IMR-90 (cell line): ENCODE results near the gene SIM1. TPM values are rescaled to one million over a fixed set of nuclear protein-coding genes. Genes with fewer than 3 reads are reported as not detected.

Experiments
- ATAC-seq: fragments of 200-7000 bp; cut with Tn5 transposase; 2 replicates; pipeline ENCODE4 v1.9.1; 2020; ENCODE audit warnings: low read depth, mild to moderate bottlenecking, moderate library complexity
- BruUV-seq: library from RNA; stranded (reverse); fragments of 400-500 nt; replicated peaks from 2 replicates; lab custom pipeline; 2021; lab: Mats Ljungman, UMichigan
- CTCF ChIA-PET: fragments of 300-600 bp; formaldehyde crosslinking; extraction: SDS; loops from one replicate; lab custom pipeline; 2021; ENCODE audit warnings: antibody characterized with exemption; lab: Yijun Ruan, JAX
- POLR2A ChIA-PET: fragments of 300-600 bp; sonication (Branson Sonifier 250); formaldehyde crosslinking; loops from one replicate; lab custom pipeline; 2022; ENCODE audit warnings: antibody characterized with exemption; ENCODE audit not compliant: unreplicated experiment; lab: Charles Lee
- DNase-seq: peaks from one replicate; pipeline ENCODE4 v3.0.0; 2013
- H2AFZ ChIP-seq: replicated peaks from 2 replicates; pipeline ENCODE3; 2013; ENCODE audit warnings: low read length, mild to moderate bottlenecking; ENCODE audit not compliant: poor library complexity
- H2AK5ac ChIP-seq: 2 replicates; pipeline ENCODE4 v1.6.1; 2013; ENCODE audit warnings: low read depth, low read length, inconsistent platforms
- H2AK9ac ChIP-seq: replicated peaks from 2 replicates; pipeline ENCODE3; 2013; ENCODE audit warnings: mild to moderate bottlenecking, low read depth, low read length, moderate library complexity; ENCODE audit not compliant: poor library complexity
- H2BK120ac ChIP-seq: 2 replicates; pipeline ENCODE4 v1.6.1; 2013; ENCODE audit warnings: low read depth, low read length, inconsistent platforms
- H2BK15ac ChIP-seq: 3 replicates; pipeline ENCODE4 v1.6.1; 2013; ENCODE audit warnings: low read depth, low read length, inconsistent platforms
- H2BK20ac ChIP-seq: 2 replicates; pipeline ENCODE4 v1.6.1; 2013; ENCODE audit warnings: low read depth, mild to moderate bottlenecking, inconsistent platforms, low read length, moderate library complexity
- H2BK5ac ChIP-seq: 2 replicates; pipeline ENCODE4 v1.6.1; 2013; ENCODE audit warnings: mild to moderate bottlenecking, low read depth, low read length, inconsistent platforms; ENCODE audit not compliant: poor library complexity, severe bottlenecking
- H3K14ac ChIP-seq: replicated peaks from 2 replicates; pipeline ENCODE4 v1.6.1; 2013; ENCODE audit warnings: low read depth, low read length, inconsistent platforms
- H3K18ac ChIP-seq: 2 replicates; pipeline ENCODE4 v1.6.1; 2013; ENCODE audit warnings: low read depth, low read length, control low read depth
- H3K23ac ChIP-seq: 2 replicates; pipeline ENCODE4 v1.6.1; 2013; ENCODE audit warnings: low read depth, low read length, inconsistent platforms
- H3K27ac ChIP-seq: 2 replicates; pipeline ENCODE4 v1.5.1; 2013; ENCODE audit warnings: mild to moderate bottlenecking, control low read depth, low read length; ENCODE audit not compliant: insufficient read depth
- H3K27me3 ChIP-seq: 2 replicates; pipeline ENCODE4 v1.6.1; 2013; ENCODE audit warnings: low read length; ENCODE audit not compliant: control insufficient read depth, insufficient read depth
- H3K36me3 ChIP-seq: 2 replicates; pipeline ENCODE4 v1.6.1; 2013; ENCODE audit warnings: low read length, mixed read lengths; ENCODE audit not compliant: control insufficient read depth, insufficient read depth
- H3K4ac ChIP-seq: 2 replicates; pipeline ENCODE4 v1.6.1; 2013; ENCODE audit warnings: low read depth, low read length, inconsistent platforms
- H3K4me1 ChIP-seq: 2 replicates; pipeline ENCODE4 v1.6.1; 2013; ENCODE audit warnings: low read length, mixed read lengths; ENCODE audit not compliant: control insufficient read depth, insufficient read depth
- H3K4me2 ChIP-seq: 2 replicates; pipeline ENCODE4 v1.6.1; 2013; ENCODE audit warnings: low read depth, mild to moderate bottlenecking, control low read depth, low read length, moderate library complexity
- H3K4me3 ChIP-seq: 2 replicates; pipeline ENCODE4 v1.5.1; 2013; ENCODE audit warnings: low read depth, mild to moderate bottlenecking, control low read depth, low read length, moderate library complexity; ENCODE audit not compliant: insufficient read depth
- H3K56ac ChIP-seq: 2 replicates; pipeline ENCODE4 v1.6.1; 2013; ENCODE audit warnings: low read length, inconsistent platforms; ENCODE audit not compliant: insufficient read depth; ENCODE audit errors: extremely low read depth
- H3K79me1 ChIP-seq, 2 experiments: 2 replicates each; pipeline ENCODE4 v1.6.1; 2013; ENCODE audit warnings: low read length in 2 of 2, inconsistent platforms in 1 of 2, low read depth in 1 of 2
- H3K9ac ChIP-seq: 2 replicates; pipeline ENCODE4 v1.6.1; 2013; ENCODE audit warnings: low read depth, low read length, control low read depth
- H3K9me1 ChIP-seq: 2 replicates; pipeline ENCODE4 v1.6.1; 2013; ENCODE audit warnings: low read length, inconsistent platforms; ENCODE audit not compliant: insufficient read depth
- H3K9me3 ChIP-seq: 2 replicates; pipeline ENCODE4 v1.6.1; 2013; ENCODE audit warnings: low read length; ENCODE audit not compliant: control insufficient read depth, insufficient read depth
- H4K20me1 ChIP-seq: 2 replicates; pipeline ENCODE4 v1.6.1; 2013; ENCODE audit warnings: low read length, inconsistent platforms; ENCODE audit not compliant: insufficient read depth
- H4K5ac ChIP-seq: 2 replicates; pipeline ENCODE4 v1.6.1; 2013; ENCODE audit warnings: mild to moderate bottlenecking, low read depth, low read length, control low read depth
- H4K8ac ChIP-seq, 2 experiments: 2 replicates each; pipeline ENCODE4 v1.6.1; 2013; ENCODE audit warnings: low read depth in 2 of 2, low read length in 2 of 2, control low read depth in 1 of 2, inconsistent platforms in 1 of 2
- H4K91ac ChIP-seq: 2 replicates; pipeline ENCODE4 v1.6.1; 2013; ENCODE audit warnings: low read depth, low read length, inconsistent platforms; ENCODE audit not compliant: insufficient read depth
- BHLHE40 ChIP-seq: fragments of 150-350 bp; IDR thresholded peaks from 2 replicates; pipeline ENCODE4 v1.6.1; 2016; ENCODE audit warnings: mild to moderate bottlenecking, low read depth, low read length
- CEBPB ChIP-seq: IDR thresholded peaks from 2 replicates; pipeline ENCODE4 v1.6.1; 2012; ENCODE audit warnings: low read depth, low read length, improper control_type of control experiment
- CHD1 ChIP-seq: IDR thresholded peaks from 2 replicates; pipeline ENCODE4 v1.6.1; 2012; ENCODE audit warnings: low read depth, low read length, improper control_type of control experiment
- FOS ChIP-seq: fragments of 150-350 bp; IDR thresholded peaks from 2 replicates; pipeline ENCODE4 v1.6.1; 2016; ENCODE audit warnings: low read depth, low read length
- MAFK ChIP-seq: IDR thresholded peaks from 2 replicates; pipeline ENCODE4 v1.6.1; 2012; ENCODE audit warnings: low read depth, low read length, improper control_type of control experiment
- MAZ ChIP-seq: IDR thresholded peaks from 2 replicates; pipeline ENCODE4 v1.6.1; 2012; ENCODE audit warnings: low read depth, mild to moderate bottlenecking, low read length, improper control_type of control experiment, moderate library complexity, borderline replicate concordance
- MXI1 ChIP-seq: IDR thresholded peaks from 2 replicates; pipeline ENCODE4 v1.6.1; 2012; ENCODE audit warnings: low read depth, mild to moderate bottlenecking, low read length, moderate library complexity, borderline replicate concordance
- NFE2L2 ChIP-seq: fragments of 150-350 bp; IDR thresholded peaks from 2 replicates; pipeline ENCODE4 v1.6.1; 2016; ENCODE audit warnings: low read depth, mild to moderate bottlenecking, low read length
- POLR2A ChIP-seq: IDR thresholded peaks from 2 replicates; pipeline ENCODE4 v1.6.1; 2012; ENCODE audit warnings: mild to moderate bottlenecking, low read depth, low read length
- RAD21 ChIP-seq: IDR thresholded peaks from 2 replicates; pipeline ENCODE4 v1.6.1; 2012; ENCODE audit warnings: low read length, improper control_type of control experiment
- RFX5 ChIP-seq: IDR thresholded peaks from 2 replicates; pipeline ENCODE4 v1.8.0; 2012; ENCODE audit warnings: low read depth, mild to moderate bottlenecking, low read length, moderate library complexity
- SMC3 ChIP-seq: fragments of 150-350 bp; IDR thresholded peaks from 2 replicates; pipeline ENCODE4 v1.6.1; 2016; ENCODE audit warnings: low read depth, mild to moderate bottlenecking, antibody characterized with exemption, low read length, moderate library complexity
- WGBS, 2 experiments: methylation state at CpG; one replicate each; pipeline versions ENCODE4 v1.1.5 to v1.1.7; 2013; ENCODE audit warnings: missing lambda C conversion rate in 2 of 2; ENCODE audit not compliant: insufficient read length in 1 of 2; ENCODE audit errors: extremely low coverage in 2 of 2; 5-methylcytosine and 5-hydroxymethylcytosine counted together
- dilution Hi-C: fragments of 300-500 bp; cut with HindIII; formaldehyde crosslinking; loops from one replicate; pipeline ENCODE4 v1.14.3; 2018; ENCODE audit warnings: low sequenced_read_pairs; ENCODE audit not compliant: unreplicated experiment
- in situ Hi-C: fragments of 300-500 bp; cut with MboI; formaldehyde crosslinking; loops from 3 replicates; pipeline ENCODE4 v1.14.3; 2019; ENCODE audit warnings: low sequenced_read_pairs, inconsistent platforms, mixed read lengths
- intact Hi-C: fragments of 100-400 bp; cut with micrococcal nuclease; formaldehyde crosslinking; loops from 2 replicates; pipeline ENCODE4 v1.10.0; 2022
- polyA plus RNA-seq, 3 experiments: library from polyadenylated mRNA; depleted of rRNA; stranded (reverse); fragments of >200 nt; gene quantifications; 2 replicates each; pipeline ENCODE4 v1.2.3, GENCODE V29; 2012; ENCODE audit warnings: low replicate concordance in 1 of 3
- total RNA-seq: library from RNA; depleted of rRNA; stranded (reverse); fragments of >200 nt; gene quantifications from 2 replicates; pipeline ENCODE4 v1.2.3, GENCODE V29; 2012
- TF ChIP-seq, protein P1 (sequence below): fragments of 150-350 bp; IDR thresholded peaks from 2 replicates; pipeline ENCODE4 v1.6.1; 2016; ENCODE audit warnings: low read depth, mild to moderate bottlenecking, low read length, moderate library complexity, borderline replicate concordance
- TF ChIP-seq, protein P2 (sequence below): fragments of 150-350 bp; IDR thresholded peaks from 2 replicates; pipeline ENCODE4 v1.6.1; 2017; ENCODE audit warnings: mild to moderate bottlenecking, antibody characterized with exemption, low read length, low read depth
- TF ChIP-seq, protein P3 (sequence below): conservative IDR thresholded peaks from 2 replicates; pipeline ENCODE4 v1.5.1; 2012; ENCODE audit warnings: mild to moderate bottlenecking, low read depth, low read length, improper control_type of control experiment

Gene SIM1
- total and polyA plus RNA-seq, 2 of the 4 experiments (the other 2 are of a cell fraction): not detected

DNA sequence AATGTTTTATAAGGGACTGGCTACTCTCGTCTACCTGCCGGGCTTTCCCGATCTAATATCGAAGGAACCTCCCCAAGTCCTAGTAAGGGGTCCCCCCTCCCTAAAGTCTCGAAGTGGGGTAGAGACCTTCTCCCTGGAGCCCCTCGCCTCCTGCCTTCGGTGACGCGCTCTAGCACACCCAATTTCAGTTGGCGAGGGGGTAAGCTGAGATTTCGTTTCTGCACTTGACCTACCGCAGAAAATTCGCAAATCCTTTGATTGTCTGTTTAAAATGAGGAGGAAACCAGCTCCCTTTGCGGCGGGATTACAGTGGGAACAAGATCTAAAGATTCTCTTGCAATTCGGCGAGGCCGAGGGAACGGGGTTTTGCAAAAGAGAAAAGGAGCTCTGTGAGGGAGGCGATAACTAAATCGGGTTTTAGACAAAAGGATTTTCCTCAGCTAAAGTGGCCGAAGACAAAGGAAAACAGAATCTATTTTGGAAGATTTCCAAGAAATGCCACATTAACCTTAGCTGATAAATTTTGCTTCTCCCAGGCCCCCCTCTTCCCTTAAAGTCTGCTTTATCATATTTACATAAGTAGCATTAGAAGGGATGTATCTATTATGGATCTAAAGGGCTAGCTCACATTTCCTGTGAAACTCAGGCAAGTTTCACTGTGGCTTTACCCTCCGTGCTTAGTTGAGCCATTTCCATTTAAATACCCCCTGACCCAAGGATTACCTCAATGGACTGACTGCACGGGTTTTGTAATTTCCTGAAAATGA, 8.4 kb downstream of the SIM1 start:
- no peak overlapping the region for H4K91ac ChIP-seq
- peaks cover 43% of the 10 kb centered on the region for H3K9me3 ChIP-seq
- H3K4me3 ChIP-seq: no peak overlapping the region
- H3K23ac ChIP-seq: no peak overlapping the region; the same call in 1 of the 2 replicates
- H3K27me3 ChIP-seq: peaks cover 95% of the 10 kb centered on the region
- CTCF ChIA-PET: interaction anchor here (1.0 to 1.3 kb wide), 2 partner anchors 13 to 199 kb away, joined by 3 to 4 read pairs; no protein-coding TSS in a partner anchor
- H2BK120ac ChIP-seq: no peak overlapping the region
- POLR2A ChIA-PET: no interaction called here
- in situ Hi-C loops: loop anchor here (25.0 kb wide), 1 partner anchor 869 kb away; no protein-coding TSS in a partner anchor
- no peaks in the 10 kb centered on the region for H3K36me3 ChIP-seq
- 3% methylated on average over 5 of the region's 24 CpGs; no CpG with 5 or more reads in 1 of the 2 experiments for WGBS, 2 experiments
- ATAC-seq (no peak), DNase-seq (no peak)
- intact Hi-C loops: no loop called here
- H2BK15ac ChIP-seq: no peak overlapping the region
- no peak overlapping the region for H2AK5ac ChIP-seq
- H3K18ac ChIP-seq: no peak overlapping the region
- no peak overlapping the region for H4K8ac ChIP-seq
- no peak overlapping the region for H2AK9ac ChIP-seq
- no peaks in the 10 kb centered on the region; the same call in 1 of the 2 replicates for H3K9me1 ChIP-seq
- H2BK5ac ChIP-seq: no peak overlapping the region
- dilution Hi-C loops: loop anchor here (25.0 kb wide), 1 partner anchor 344 kb away; no protein-coding TSS in a partner anchor
- H3K79me1 ChIP-seq: no peaks in the 10 kb centered on the region
- H2BK20ac ChIP-seq: no peak overlapping the region
- no peak overlapping the region for H4K5ac ChIP-seq
- no peak overlapping the region for H3K27ac ChIP-seq
- H3K4me2 ChIP-seq: no peak overlapping the region
- H3K56ac ChIP-seq: no peak overlapping the region
- no TSS peak for BruUV-seq
- H3K14ac ChIP-seq: no peak overlapping the region
- H3K4me1 ChIP-seq: no peaks in the 10 kb centered on the region
- no peak overlapping the region for H3K4ac ChIP-seq
- H2AFZ ChIP-seq: peak overlapping the region; percentile 18
- peaks cover 22% of the 10 kb centered on the region for H4K20me1 ChIP-seq
- no peak overlapping the region for H3K9ac ChIP-seq
- no peak for TF ChIP-seq CHD1
- no peak for TF ChIP-seq MXI1
- TF ChIP-seq RAD21: no peak
- no peak for TF ChIP-seq MAZ
- no peak for TF ChIP-seq RFX5
- TF ChIP-seq MAFK: no peak
- no peak for TF ChIP-seq CEBPB
- TF ChIP-seq BHLHE40: no peak
- no peak for TF ChIP-seq NFE2L2
- no peak for TF ChIP-seq FOS
- TF ChIP-seq, protein P1, sequence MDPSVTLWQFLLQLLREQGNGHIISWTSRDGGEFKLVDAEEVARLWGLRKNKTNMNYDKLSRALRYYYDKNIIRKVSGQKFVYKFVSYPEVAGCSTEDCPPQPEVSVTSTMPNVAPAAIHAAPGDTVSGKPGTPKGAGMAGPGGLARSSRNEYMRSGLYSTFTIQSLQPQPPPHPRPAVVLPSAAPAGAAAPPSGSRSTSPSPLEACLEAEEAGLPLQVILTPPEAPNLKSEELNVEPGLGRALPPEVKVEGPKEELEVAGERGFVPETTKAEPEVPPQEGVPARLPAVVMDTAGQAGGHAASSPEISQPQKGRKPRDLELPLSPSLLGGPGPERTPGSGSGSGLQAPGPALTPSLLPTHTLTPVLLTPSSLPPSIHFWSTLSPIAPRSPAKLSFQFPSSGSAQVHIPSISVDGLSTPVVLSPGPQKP: no peak
- TF ChIP-seq POLR2A: no peak
- TF ChIP-seq, protein P2, sequence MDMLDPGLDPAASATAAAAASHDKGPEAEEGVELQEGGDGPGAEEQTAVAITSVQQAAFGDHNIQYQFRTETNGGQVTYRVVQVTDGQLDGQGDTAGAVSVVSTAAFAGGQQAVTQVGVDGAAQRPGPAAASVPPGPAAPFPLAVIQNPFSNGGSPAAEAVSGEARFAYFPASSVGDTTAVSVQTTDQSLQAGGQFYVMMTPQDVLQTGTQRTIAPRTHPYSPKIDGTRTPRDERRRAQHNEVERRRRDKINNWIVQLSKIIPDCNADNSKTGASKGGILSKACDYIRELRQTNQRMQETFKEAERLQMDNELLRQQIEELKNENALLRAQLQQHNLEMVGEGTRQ: no peak
- TF ChIP-seq, protein P3, sequence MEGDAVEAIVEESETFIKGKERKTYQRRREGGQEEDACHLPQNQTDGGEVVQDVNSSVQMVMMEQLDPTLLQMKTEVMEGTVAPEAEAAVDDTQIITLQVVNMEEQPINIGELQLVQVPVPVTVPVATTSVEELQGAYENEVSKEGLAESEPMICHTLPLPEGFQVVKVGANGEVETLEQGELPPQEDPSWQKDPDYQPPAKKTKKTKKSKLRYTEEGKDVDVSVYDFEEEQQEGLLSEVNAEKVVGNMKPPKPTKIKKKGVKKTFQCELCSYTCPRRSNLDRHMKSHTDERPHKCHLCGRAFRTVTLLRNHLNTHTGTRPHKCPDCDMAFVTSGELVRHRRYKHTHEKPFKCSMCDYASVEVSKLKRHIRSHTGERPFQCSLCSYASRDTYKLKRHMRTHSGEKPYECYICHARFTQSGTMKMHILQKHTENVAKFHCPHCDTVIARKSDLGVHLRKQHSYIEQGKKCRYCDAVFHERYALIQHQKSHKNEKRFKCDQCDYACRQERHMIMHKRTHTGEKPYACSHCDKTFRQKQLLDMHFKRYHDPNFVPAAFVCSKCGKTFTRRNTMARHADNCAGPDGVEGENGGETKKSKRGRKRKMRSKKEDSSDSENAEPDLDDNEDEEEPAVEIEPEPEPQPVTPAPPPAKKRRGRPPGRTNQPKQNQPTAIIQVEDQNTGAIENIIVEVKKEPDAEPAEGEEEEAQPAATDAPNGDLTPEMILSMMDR: no peak
- no peak for TF ChIP-seq SMC3
